Stimulated activated CD8-positive, alpha-beta memory T cell treated with anti-CD3 and anti-CD28 coated beads, Interleukin-4, amount 100 ng/mL, for 1 hour (primary cell): ENCODE measurements around the gene FBXO7.
A peak's percentile ranks its signal among the peaks of the same experiment; 100 is the strongest.

Experiments used
- DNase-seq, 2 donors: peaks; one replicate each; pipeline ENCODE4 v3.0.0-alpha.2; 2020; ENCODE audit warnings: low read depth in 2 of 2, low spot score in 1 of 2

Gene FBXO7

GRCh38 chr22:32489377-32489776 is 14.8 kb downstream of the FBXO7 start:
- DNase-seq = no peak

GRCh38 chr22:32490279-32490678 is 15.7 kb downstream of the FBXO7 start:
- DNase-seq = no peak

GRCh38 chr22:32492111-32492510 is 17.5 kb downstream of the FBXO7 start:
- DNase-seq = no peak

GRCh38 chr22:32493551-32493950 is 18.9 kb downstream of the FBXO7 start:
- no peak for DNase-seq

GRCh38 chr22:32494971-32495370 is 20.4 kb downstream of the FBXO7 start:
- no peak for DNase-seq

- DNase-seq = no peak
Observed at GRCh38 chr22:32499666-32500065, 25.1 kb downstream of the FBXO7 start.

- DNase-seq = no peak
Observed at GRCh38 chr22:32501836-32502752, 27.5 kb downstream of the FBXO7 start.

GRCh38 chr22:32509045-32509444 is 34.4 kb downstream of the FBXO7 start:
- DNase-seq = no peak

GRCh38 chr22:32511274-32511673 is 36.7 kb downstream of the FBXO7 start:
- no peak for DNase-seq

GRCh38 chr22:32511776-32512175 is 37.2 kb downstream of the FBXO7 start:
- no peak for DNase-seq

- DNase-seq = no peak
Observed at GRCh38 chr22:32512267-32512982, 37.8 kb downstream of the FBXO7 start.

GRCh38 chr22:32515084-32515483 is 40.5 kb downstream of the FBXO7 start:
- DNase-seq = no peak

- DNase-seq = no peak
Observed at GRCh38 chr22:32517488-32517887, 42.9 kb downstream of the FBXO7 start.

- DNase-seq = no peak
Observed at GRCh38 chr22:32517921-32518320, 43.3 kb downstream of the FBXO7 start.

GRCh38 chr22:32518381-32518780 is 43.8 kb downstream of the FBXO7 start:
- no peak for DNase-seq

- DNase-seq = no peak
Observed at GRCh38 chr22:32518848-32519247, 44.2 kb downstream of the FBXO7 start.

GRCh38 chr22:32520612-32521011 is 46.0 kb downstream of the FBXO7 start:
- DNase-seq = no peak

- DNase-seq = no peak
Observed at GRCh38 chr22:32522237-32522636, 47.6 kb downstream of the FBXO7 start.

- DNase-seq = no peak
Observed at GRCh38 chr22:32527756-32528155, 53.1 kb downstream of the FBXO7 start.

GRCh38 chr22:32528316-32528715 is 53.7 kb downstream of the FBXO7 start:
- DNase-seq = no peak

GRCh38 chr22:32528984-32529982 is 54.7 kb downstream of the FBXO7 start:
- peak; percentile 5 to 21 for DNase-seq
